ENCODE results near the gene HNRNPH1.

DNA sequence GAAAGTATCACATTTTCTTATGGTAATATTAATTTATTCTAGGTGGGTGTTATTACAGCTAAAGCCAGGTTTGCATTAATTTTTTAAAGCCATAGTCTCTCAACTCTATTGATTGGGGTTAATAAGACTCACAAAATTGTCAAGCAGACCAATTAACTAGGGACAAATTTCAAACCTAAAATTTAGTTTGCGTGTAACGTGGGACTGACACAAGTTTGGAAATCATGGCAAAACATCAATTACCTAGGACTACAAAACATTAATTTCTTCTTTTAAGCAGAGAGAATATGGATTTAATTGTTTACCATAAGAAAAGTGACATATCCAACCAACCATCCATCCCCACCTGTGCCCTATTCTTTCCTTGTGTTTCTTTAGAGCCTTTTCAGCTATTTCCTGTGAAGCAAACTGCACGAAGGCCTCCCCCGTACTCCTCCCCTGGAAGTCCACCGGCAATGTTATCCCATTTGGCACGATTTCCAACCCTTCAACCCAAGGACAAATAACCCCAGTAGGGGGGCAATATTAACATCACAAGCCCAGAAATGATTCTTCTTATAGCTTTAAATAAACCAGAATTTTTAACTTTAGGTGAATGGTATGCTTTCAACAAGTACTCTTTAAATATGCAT lies 4.4 kb downstream of the HNRNPH1 start:
- TF ChIP-seq POLR2A (IDR thresholded peaks at IDR 0.05), result no peak
- TF ChIP-seq, protein P1, sequence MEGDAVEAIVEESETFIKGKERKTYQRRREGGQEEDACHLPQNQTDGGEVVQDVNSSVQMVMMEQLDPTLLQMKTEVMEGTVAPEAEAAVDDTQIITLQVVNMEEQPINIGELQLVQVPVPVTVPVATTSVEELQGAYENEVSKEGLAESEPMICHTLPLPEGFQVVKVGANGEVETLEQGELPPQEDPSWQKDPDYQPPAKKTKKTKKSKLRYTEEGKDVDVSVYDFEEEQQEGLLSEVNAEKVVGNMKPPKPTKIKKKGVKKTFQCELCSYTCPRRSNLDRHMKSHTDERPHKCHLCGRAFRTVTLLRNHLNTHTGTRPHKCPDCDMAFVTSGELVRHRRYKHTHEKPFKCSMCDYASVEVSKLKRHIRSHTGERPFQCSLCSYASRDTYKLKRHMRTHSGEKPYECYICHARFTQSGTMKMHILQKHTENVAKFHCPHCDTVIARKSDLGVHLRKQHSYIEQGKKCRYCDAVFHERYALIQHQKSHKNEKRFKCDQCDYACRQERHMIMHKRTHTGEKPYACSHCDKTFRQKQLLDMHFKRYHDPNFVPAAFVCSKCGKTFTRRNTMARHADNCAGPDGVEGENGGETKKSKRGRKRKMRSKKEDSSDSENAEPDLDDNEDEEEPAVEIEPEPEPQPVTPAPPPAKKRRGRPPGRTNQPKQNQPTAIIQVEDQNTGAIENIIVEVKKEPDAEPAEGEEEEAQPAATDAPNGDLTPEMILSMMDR (IDR thresholded peaks at IDR 0.05), result no peak
